ENCODE data around the gene MYH11. TPM values are rescaled to one million over a fixed set of nuclear protein-coding genes. Genes with fewer than 3 reads are reported as not detected.

MYH11 gene
- total and polyA plus RNA-seq, 7 donors = 6.1 to 26.4 (median 14.1) TPM

GRCh38 chr16:15825750-15826305 lies 31.0 kb downstream of the MYH11 start:
- no peaks in the 10 kb centered on the region for H3K9me3 ChIP-seq
- H3K4me1 ChIP-seq = no peaks in the 10 kb centered on the region
- no peak overlapping the region for H3K27ac ChIP-seq
- ATAC-seq = no peak
- H3K27me3 ChIP-seq (ENCODE audit: insufficient read depth in 3 of 3, low read length in 2 of 3) = no peaks in the 10 kb centered on the region
- WGBS, 3 donors = 58 to 68% (median 68%) methylated on average over 9 of the region's 9 CpGs
- no peaks in the 10 kb centered on the region for H3K36me3 ChIP-seq (ENCODE audit: insufficient read depth in 1 of 2, low read depth in 1 of 2)
- no peak overlapping the region for H3K4me3 ChIP-seq
- intact Hi-C loops (cut with DNase I) = loop anchor here in 1 of 2 donors (10.0 kb wide), 1 partner anchor 59 kb away; the partner anchor contains the start of gene CEP20
- no peak for DNase-seq
- no peak for TF ChIP-seq CTCF (IDR thresholded peaks at IDR 0.05)

- no peak for TF ChIP-seq CTCF (IDR thresholded peaks at IDR 0.05)
- DNase-seq (no peak), ATAC-seq (no peak)
- 36 to 45% (median 37%) methylated on average over 17 of the region's 17 CpGs for WGBS, 3 donors
- Histone ChIP-seq H3K9me3 (no peaks in the 10 kb centered on the region), H3K36me3 (ENCODE audit: insufficient read depth in 1 of 2, low read depth in 1 of 2) (no peaks in the 10 kb centered on the region), H3K4me1 (no peaks in the 10 kb centered on the region), H3K4me3 (no peak overlapping the region), H3K27me3 (ENCODE audit: insufficient read depth in 3 of 3, low read length in 2 of 3) (no peaks in the 10 kb centered on the region), H3K27ac (no peak overlapping the region)
- intact Hi-C loops (cut with DNase I) = loop anchor here (2.0 to 10.0 kb wide), 3 partner anchors 56 to 62 kb away; partner anchors contain the start of gene CEP20 (in 1 of the 2)
These were observed 33.9 kb downstream of the MYH11 start for GRCh38 chr16:15822957-15823356.

- no peaks in the 10 kb centered on the region for H3K27me3 ChIP-seq (ENCODE audit: insufficient read depth in 3 of 3, low read length in 2 of 3)
- no peak for TF ChIP-seq CTCF (IDR thresholded peaks at IDR 0.05)
- H3K9me3 ChIP-seq = peaks cover 9% of the 10 kb centered on the region
- ATAC-seq = no peak
- H3K27ac ChIP-seq = no peak overlapping the region
- H3K4me3 ChIP-seq = no peak overlapping the region
- no peaks in the 10 kb centered on the region for H3K4me1 ChIP-seq
- 86 to 90% (median 87%) methylated on average over 7 of the region's 7 CpGs for WGBS, 3 donors
- intact Hi-C loops (cut with DNase I) = loop anchor here (5.0 to 10.0 kb wide), 2 partner anchors 54 to 64 kb away; partner anchors contain the start of gene CEP20 (in 1 of the 2)
- no peaks in the 10 kb centered on the region for H3K36me3 ChIP-seq (ENCODE audit: insufficient read depth in 1 of 2, low read depth in 1 of 2)
- no peak for DNase-seq
These were observed 36.0 kb downstream of the MYH11 start for GRCh38 chr16:15820837-15821236.

- Histone ChIP-seq H3K9me3 (peaks cover 10% of the 10 kb centered on the region), H3K27ac (no peak overlapping the region), H3K36me3 (ENCODE audit: insufficient read depth in 1 of 2, low read depth in 1 of 2) (no peaks in the 10 kb centered on the region), H3K27me3 (ENCODE audit: insufficient read depth in 3 of 3, low read length in 2 of 3) (no peaks in the 10 kb centered on the region), H3K4me1 (no peaks in the 10 kb centered on the region), H3K4me3 (no peak overlapping the region)
- no peak for DNase-seq
- no peak for TF ChIP-seq CTCF (IDR thresholded peaks at IDR 0.05)
- no peak for ATAC-seq
- intact Hi-C loops (cut with DNase I) = loop anchor here in 1 of 2 donors (5.0 kb wide), 1 partner anchor 42 kb away; no protein-coding TSS in a partner anchor
- WGBS, 3 donors = 84 to 89% (median 89%) methylated on average over 2 of the region's 2 CpGs
These were observed 37.8 kb downstream of the MYH11 start for GRCh38 chr16:15819046-15819445.

GRCh38 chr16:15817446-15817845 lies 39.4 kb downstream of the MYH11 start:
- WGBS, 3 donors = 78 to 89% (median 89%) methylated on average over 2 of the region's 2 CpGs
- no peak overlapping the region for H3K27ac ChIP-seq
- no peak for TF ChIP-seq CTCF (IDR thresholded peaks at IDR 0.05)
- DNase-seq (no peak), ATAC-seq (no peak)
- peaks cover 10% of the 10 kb centered on the region for H3K9me3 ChIP-seq
- H3K36me3 ChIP-seq (ENCODE audit: insufficient read depth in 1 of 2, low read depth in 1 of 2) = no peaks in the 10 kb centered on the region
- no peaks in the 10 kb centered on the region for H3K27me3 ChIP-seq (ENCODE audit: insufficient read depth in 3 of 3, low read length in 2 of 3)
- no peak overlapping the region for H3K4me3 ChIP-seq
- intact Hi-C loops (cut with DNase I) = loop anchor here in 1 of 2 donors (5.0 kb wide), 1 partner anchor 40 kb away; no protein-coding TSS in a partner anchor
- H3K4me1 ChIP-seq = no peaks in the 10 kb centered on the region

Measured in psoas muscle (tissue), 8 donors.